Nephron (organoid): ENCODE results near the gene POLD1.
"Not testable (repeated sequence)": the region's sequence is repeated elsewhere in the genome, so short reads cannot be mapped to it uniquely, and the experiment has no call there.

Experiments used
- H3K27ac Mint-ChIP-seq, 3 experiments: 2 replicates each; pipeline ENCODE4 v1.8.0; 2020; ENCODE audit warnings: mixed read lengths in 3 of 3, mild to moderate bottlenecking in 2 of 3, moderate library complexity in 1 of 3
- H3K27me3 Mint-ChIP-seq: 2 replicates; pipeline ENCODE4 v1.8.0; 2021; ENCODE audit warnings: low read depth, mild to moderate bottlenecking, moderate library complexity, mixed read lengths
- H3K36me3 Mint-ChIP-seq: 2 replicates; pipeline ENCODE4 v1.8.0; 2020; ENCODE audit warnings: low read depth, mixed read lengths
- H3K4me1 Mint-ChIP-seq: 2 replicates; pipeline ENCODE4 v1.8.0; 2020; ENCODE audit warnings: mixed read lengths
- H3K4me3 Mint-ChIP-seq, 3 experiments: 2 replicates each; pipeline ENCODE4 v1.8.0; 2020; ENCODE audit warnings: mild to moderate bottlenecking in 3 of 3, mixed read lengths in 3 of 3, moderate library complexity in 2 of 3
- H3K9me3 Mint-ChIP-seq: 2 replicates; pipeline ENCODE4 v1.8.0; 2020; ENCODE audit warnings: mixed read lengths
- CTCF ChIP-seq, 3 experiments: fragments of 200-600 bp; sonication (generic); IDR thresholded peaks; one replicate each; pipeline ENCODE4 v1.5.0; 2021; ENCODE audit warnings: antibody characterized with exemption in 3 of 3; ENCODE audit not compliant: unreplicated experiment in 3 of 3

Gene POLD1

GRCh38 chr19:50381881-50382729 is 2.0 kb upstream of the POLD1 start:
- Mint-ChIP-seq H3K27ac (no peak overlapping the region), H3K4me1 (peaks cover 28% of the 10 kb centered on the region), H3K9me3 (no peaks in the 10 kb centered on the region), H3K36me3 (peaks cover 26% of the 10 kb centered on the region), H3K27me3 (no peaks in the 10 kb centered on the region), H3K4me3 (no peak overlapping the region)
- no peak for TF ChIP-seq CTCF (IDR thresholded peaks at IDR 0.05; ENCODE audit: unreplicated experiment in 3 of 3)

- no peaks in the 10 kb centered on the region for H3K27me3 Mint-ChIP-seq
- H3K4me3 Mint-ChIP-seq, result peak overlapping the region; percentile 89 to 94 (median 90)
- H3K36me3 Mint-ChIP-seq, result peaks cover 28% of the 10 kb centered on the region
- no peak for TF ChIP-seq CTCF (IDR thresholded peaks at IDR 0.05; ENCODE audit: unreplicated experiment in 3 of 3)
- peak overlapping the region; percentile 18 to 92 (median 77) for H3K27ac Mint-ChIP-seq
- H3K9me3 Mint-ChIP-seq, result no peaks in the 10 kb centered on the region
- H3K4me1 Mint-ChIP-seq, result peaks cover 28% of the 10 kb centered on the region
Observed at GRCh38 chr19:50383001-50383851, 921 bp upstream of the POLD1 start.

- Mint-ChIP-seq H3K36me3 (peaks cover 21% of the 10 kb centered on the region), H3K4me3 (peak overlapping the region; percentile 89 to 94 (median 90)), H3K9me3 (no peaks in the 10 kb centered on the region), H3K27me3 (no peaks in the 10 kb centered on the region), H3K27ac (peak overlapping the region; percentile 18 to 77 (median 63)), H3K4me1 (peaks cover 22% of the 10 kb centered on the region)
- TF ChIP-seq CTCF (IDR thresholded peaks at IDR 0.05; ENCODE audit: unreplicated experiment in 3 of 3), result no peak
Observed at GRCh38 chr19:50384685-50385535, 763 bp downstream of the POLD1 start.

- H3K27me3 Mint-ChIP-seq, result no peaks in the 10 kb centered on the region
- peaks cover 27% of the 10 kb centered on the region for H3K36me3 Mint-ChIP-seq
- peak overlapping the region; percentile 47 to 68 (median 60) for H3K4me3 Mint-ChIP-seq
- H3K9me3 Mint-ChIP-seq, result no peaks in the 10 kb centered on the region
- H3K27ac Mint-ChIP-seq, result no peak overlapping the region
- TF ChIP-seq CTCF (IDR thresholded peaks at IDR 0.05; ENCODE audit: unreplicated experiment in 3 of 3), result no peak
- peaks cover 16% of the 10 kb centered on the region for H3K4me1 Mint-ChIP-seq
Observed at GRCh38 chr19:50387176-50387867, 3.2 kb downstream of the POLD1 start.

- Mint-ChIP-seq H3K9me3 (no peaks in the 10 kb centered on the region), H3K4me3 (peak overlapping the region; percentile 47 to 68 (median 60)), H3K27me3 (no peaks in the 10 kb centered on the region), H3K36me3 (peaks cover 33% of the 10 kb centered on the region), H3K27ac (no peak overlapping the region), H3K4me1 (peaks cover 16% of the 10 kb centered on the region)
- TF ChIP-seq CTCF (IDR thresholded peaks at IDR 0.05; ENCODE audit: unreplicated experiment in 3 of 3), result no peak
Observed at GRCh38 chr19:50387868-50388245, 3.7 kb downstream of the POLD1 start.

GRCh38 chr19:50390295-50390694 is 6.1 kb downstream of the POLD1 start:
- not testable (repeated sequence) for H3K4me3 Mint-ChIP-seq

GRCh38 chr19:50390952-50391351 is 6.8 kb downstream of the POLD1 start:
- not testable (repeated sequence) for H3K4me3 Mint-ChIP-seq, H3K4me1 Mint-ChIP-seq, H3K27me3 Mint-ChIP-seq, H3K27ac Mint-ChIP-seq, H3K9me3 Mint-ChIP-seq
- peaks cover 51% of the 10 kb centered on the region for H3K36me3 Mint-ChIP-seq

More at GRCh38 chr19:50390295-50390694, 6.1 kb downstream of the POLD1 start:
- not testable (repeated sequence) for H3K27me3 Mint-ChIP-seq, H3K4me1 Mint-ChIP-seq, H3K27ac Mint-ChIP-seq, H3K9me3 Mint-ChIP-seq
- peaks cover 47% of the 10 kb centered on the region for H3K36me3 Mint-ChIP-seq
